Measurements from ENCODE around the gene BACH2. TPM values are rescaled to one million over a fixed set of nuclear protein-coding genes. Genes with fewer than 3 reads are reported as not detected.

Gene BACH2
- polyA plus RNA-seq, 1 donor from 2014 or later, result 45.5 TPM

- Histone ChIP-seq H3K27me3 (ENCODE audit: insufficient read depth, low read depth, low read length) (no peaks in the 10 kb centered on the region), H3K9ac (ENCODE audit: low read length) (no peak overlapping the region), H3K9me2 (ENCODE audit: insufficient read depth, low read length) (no peaks in the 10 kb centered on the region), H3F3A (ENCODE audit: insufficient read depth, low read length, poor library complexity, severe bottlenecking) (no peaks in the 10 kb centered on the region), H2AFZ (ENCODE audit: low read depth, low read length) (no peak overlapping the region), H3K36me3 (ENCODE audit: insufficient read depth, low read length) (no peaks in the 10 kb centered on the region), H4K20me1 (ENCODE audit: insufficient read depth) (no peaks in the 10 kb centered on the region), H3K4me3 (ENCODE audit: low read length) (no peak overlapping the region), H3K4me2 (ENCODE audit: low read length) (no peak overlapping the region), H3K79me2 (replicated peaks; ENCODE audit: insufficient read depth, low read length) (no peaks in the 10 kb centered on the region), H3K27ac (ENCODE audit: low read length) (no peak overlapping the region), H3K9me3 (ENCODE audit: low read length) (no peaks in the 10 kb centered on the region)
- TF ChIP-seq EP300 (conservative IDR thresholded peaks at IDR 0.05; ENCODE audit: poor library complexity, severe bottlenecking) (no peak), TAF1 (IDR thresholded peaks at IDR 0.05; ENCODE audit: low read depth) (no peak), MXI1 (conservative IDR thresholded peaks at IDR 0.05; ENCODE audit: poor library complexity, severe bottlenecking) (no peak), POLR2AphosphoS5 (IDR thresholded peaks at IDR 0.05) (no peak), CTCF (IDR thresholded peaks at IDR 0.05; ENCODE audit: poor library complexity, severe bottlenecking) (no peak), REST (IDR thresholded peaks at IDR 0.05; ENCODE audit: borderline replicate concordance) (no peak), EZH2 (IDR thresholded peaks at IDR 0.05; ENCODE audit: borderline replicate concordance, insufficient read depth, low read length, poor library complexity, severe bottlenecking) (no peak), RAD21 (conservative IDR thresholded peaks at IDR 0.05) (no peak), SMC3 (conservative IDR thresholded peaks at IDR 0.05; ENCODE audit: poor library complexity) (no peak)
Observed at GRCh38 chr6:90338409-90338808, 41.8 kb upstream of the BACH2 start.

DNA sequence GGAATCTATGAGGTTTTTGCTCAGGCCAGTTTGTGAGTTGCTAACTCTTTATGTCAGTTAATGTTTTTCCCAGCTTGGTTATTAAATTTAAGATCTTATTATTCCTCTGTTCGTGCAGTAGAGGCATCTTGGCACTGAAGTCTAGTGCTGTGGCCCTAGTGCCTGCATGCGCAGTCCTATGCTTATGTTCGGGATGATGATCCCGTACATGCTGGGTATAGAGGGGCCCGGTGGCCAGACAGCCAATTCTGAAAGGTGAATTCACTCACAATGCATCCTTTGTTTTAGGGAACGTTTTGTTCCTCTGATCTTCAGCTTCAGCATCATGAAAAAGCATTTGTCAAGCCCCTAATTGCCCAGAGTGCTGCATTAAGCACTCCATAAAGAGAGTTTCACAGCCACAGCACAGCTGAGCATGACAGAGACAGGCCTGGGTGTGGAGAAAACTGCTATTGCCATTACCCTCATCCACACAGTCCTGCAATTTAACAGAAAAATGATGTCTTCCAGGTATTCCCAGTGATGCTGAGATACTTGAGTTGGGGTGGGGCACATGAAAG is 39.8 kb upstream of the BACH2 start:
- no peak for TF ChIP-seq MXI1 (conservative IDR thresholded peaks at IDR 0.05; ENCODE audit: poor library complexity, severe bottlenecking)
- peak; percentile 39 for TF ChIP-seq REST (IDR thresholded peaks at IDR 0.05; ENCODE audit: borderline replicate concordance)
- TF ChIP-seq RAD21 (conservative IDR thresholded peaks at IDR 0.05), result peak; percentile 10
- no peak for TF ChIP-seq SMC3 (conservative IDR thresholded peaks at IDR 0.05; ENCODE audit: poor library complexity)
- TF ChIP-seq EZH2 (IDR thresholded peaks at IDR 0.05; ENCODE audit: borderline replicate concordance, insufficient read depth, low read length, poor library complexity, severe bottlenecking), result no peak
- Histone ChIP-seq H3K9ac (ENCODE audit: low read length) (peak overlapping the region; percentile 16), H3F3A (ENCODE audit: insufficient read depth, low read length, poor library complexity, severe bottlenecking) (no peaks in the 10 kb centered on the region), H3K27me3 (ENCODE audit: insufficient read depth, low read depth, low read length) (no peaks in the 10 kb centered on the region), H3K27ac (ENCODE audit: low read length) (peak overlapping the region; percentile 29), H3K36me3 (ENCODE audit: insufficient read depth, low read length) (no peaks in the 10 kb centered on the region), H3K4me2 (ENCODE audit: low read length) (no peak overlapping the region), H3K9me3 (ENCODE audit: low read length) (no peaks in the 10 kb centered on the region), H3K4me3 (ENCODE audit: low read length) (no peak overlapping the region), H3K79me2 (replicated peaks; ENCODE audit: insufficient read depth, low read length) (no peaks in the 10 kb centered on the region), H3K9me2 (ENCODE audit: insufficient read depth, low read length) (no peaks in the 10 kb centered on the region), H4K20me1 (ENCODE audit: insufficient read depth) (no peaks in the 10 kb centered on the region), H2AFZ (ENCODE audit: low read depth, low read length) (peak overlapping the region; percentile 17)
